CD14-positive monocyte (primary cell): ENCODE data around the gene NRAS. TPM values are rescaled to one million over a fixed set of nuclear protein-coding genes. Genes with fewer than 3 reads are reported as not detected.

Experiments
- DNase-seq, 3 donors: peaks; one replicate each; pipeline ENCODE4 v3.0.0-alpha.2; 2011 to 2022
- H2AFZ ChIP-seq: 2 replicates; pipeline ENCODE4 v1.6.0; 2012; ENCODE audit warnings: mild to moderate bottlenecking, low read depth, low read length, inconsistent platforms; ENCODE audit not compliant: insufficient read depth, poor library complexity, severe bottlenecking
- H3K27ac ChIP-seq, 2 donors: 1 replicate in 1 of 2; 2 replicates in 1 of 2; pipeline ENCODE4 v1.5.1; 2012 to 2013; ENCODE audit warnings: low read length in 2 of 2, control low read depth in 1 of 2, inconsistent platforms in 1 of 2, low read depth in 1 of 2, mild to moderate bottlenecking in 1 of 2
- H3K27me3 ChIP-seq, 2 donors: one replicate each; pipeline versions ENCODE4 v1.6.0 to v1.6.1; 2011 to 2013; ENCODE audit warnings: low read length in 2 of 2; ENCODE audit not compliant: control insufficient read depth in 2 of 2, insufficient read depth in 2 of 2
- H3K36me3 ChIP-seq, 2 donors: replicated peaks in 1 of 2; 1 replicate in 1 of 2; 2 replicates in 1 of 2; pipeline versions ENCODE4 v1.5.1 to v1.6.1; 2012 to 2013; ENCODE audit warnings: low read length in 2 of 2, control low read depth in 1 of 2, inconsistent platforms in 1 of 2, mild to moderate bottlenecking in 1 of 2; ENCODE audit not compliant: insufficient read depth in 2 of 2, control insufficient read depth in 1 of 2
- H3K4me1 ChIP-seq, 2 donors: 1 replicate in 1 of 2; 2 replicates in 1 of 2; pipeline versions ENCODE4 v1.5.1 to v1.6.1; 2012 to 2013; ENCODE audit warnings: low read length in 2 of 2, control low read depth in 1 of 2, inconsistent platforms in 1 of 2, mild to moderate bottlenecking in 1 of 2, moderate library complexity in 1 of 2; ENCODE audit not compliant: insufficient read depth in 2 of 2, control insufficient read depth in 1 of 2
- H3K4me2 ChIP-seq: replicated peaks from 2 replicates; pipeline ENCODE3; 2012; ENCODE audit warnings: low read length, moderate library complexity, mild to moderate bottlenecking; ENCODE audit not compliant: poor library complexity, severe bottlenecking; ENCODE audit errors: extremely low read depth
- H3K4me3 ChIP-seq, 3 experiments: fragments of 200-600 bp in 1 of 3; sonication (generic) in 1 of 3; replicated peaks in 1 of 3; 1 replicate in 2 of 3; 2 replicates in 1 of 3; pipeline ENCODE4 v1.5.1; 2011 to 2013; ENCODE audit warnings: low read length in 3 of 3, mild to moderate bottlenecking in 3 of 3, control low read depth in 2 of 3, low read depth in 2 of 3, inconsistent platforms in 1 of 3, moderate library complexity in 1 of 3
- H3K79me2 ChIP-seq: 2 replicates; pipeline ENCODE4 v1.6.0; 2012; ENCODE audit warnings: mild to moderate bottlenecking, control low read depth, inconsistent platforms, low read length, moderate library complexity; ENCODE audit not compliant: insufficient read depth
- H3K9ac ChIP-seq: 2 replicates; pipeline ENCODE4 v1.6.0; 2017; ENCODE audit warnings: low read length, mild to moderate bottlenecking; ENCODE audit not compliant: insufficient read depth, poor library complexity, severe bottlenecking
- H3K9me3 ChIP-seq, 2 donors: replicated peaks in 1 of 2; 1 replicate in 1 of 2; 2 replicates in 1 of 2; pipeline versions ENCODE4 v1.5.1 to v1.6.1; 2012 to 2013; ENCODE audit warnings: low read length in 2 of 2, control low read depth in 1 of 2; ENCODE audit not compliant: control insufficient read depth in 1 of 2, insufficient read depth in 1 of 2
- H4K20me1 ChIP-seq: 2 replicates; pipeline ENCODE4 v1.6.0; 2012; ENCODE audit warnings: mild to moderate bottlenecking, low read length, control low read depth, moderate library complexity; ENCODE audit not compliant: insufficient read depth
- H3K27ac Mint-ChIP-seq, 7 donors: one replicate each; pipeline ENCODE4 v1.8.0; 2020; ENCODE audit warnings: mild to moderate bottlenecking in 7 of 7, mixed read lengths in 7 of 7, moderate library complexity in 6 of 7, inconsistent platforms in 2 of 7
- H3K27me3 Mint-ChIP-seq, 3 donors: one replicate each; pipeline ENCODE4 v1.8.0; 2021 to 2022; ENCODE audit warnings: low read depth in 3 of 3, mild to moderate bottlenecking in 3 of 3, mixed read lengths in 3 of 3, moderate library complexity in 3 of 3, inconsistent platforms in 1 of 3
- H3K36me3 Mint-ChIP-seq, 2 donors: one replicate each; pipeline ENCODE4 v1.8.0; 2020; ENCODE audit warnings: mixed read lengths in 2 of 2, inconsistent platforms in 1 of 2, mild to moderate bottlenecking in 1 of 2
- H3K4me1 Mint-ChIP-seq: one replicate; pipeline ENCODE4 v1.8.0; 2020; ENCODE audit warnings: mild to moderate bottlenecking, mixed read lengths
- H3K4me3 Mint-ChIP-seq, 2 donors: one replicate each; pipeline ENCODE4 v1.8.0; 2020; ENCODE audit warnings: mild to moderate bottlenecking in 2 of 2, mixed read lengths in 2 of 2, moderate library complexity in 1 of 2
- H3K9me3 Mint-ChIP-seq, 7 donors: one replicate each; pipeline ENCODE4 v1.8.0; 2020 to 2022; ENCODE audit warnings: mixed read lengths in 7 of 7, mild to moderate bottlenecking in 6 of 7, moderate library complexity in 6 of 7, inconsistent platforms in 2 of 7
- WGBS: methylation state at CpG from one replicate; pipeline ENCODE4 v1.1.5; 2013; ENCODE audit warnings: missing lambda C conversion rate; ENCODE audit not compliant: insufficient coverage; 5-methylcytosine and 5-hydroxymethylcytosine counted together
- intact Hi-C, 2 donors: fragments of 100-400 bp; cut with micrococcal nuclease; formaldehyde crosslinking; loops; one replicate each; pipeline versions ENCODE4 v1.15.0 to v1.15.1; 2023
- polyA plus RNA-seq, 3 donors: library from polyadenylated mRNA; depleted of rRNA in 1 of 3; unstranded in 2 of 3; stranded (reverse) in 1 of 3; fragments of 300-500 nt in 2 of 3; fragments of >200 nt in 1 of 3; fragmentation: Illumina TruSeq in 2 of 3; gene quantifications; 1 replicate in 2 of 3; 2 replicates in 1 of 3; pipeline ENCODE4 v1.2.3, GENCODE V29; 2012 to 2021
- TF ChIP-seq, protein P1 (sequence below): fragments of 200-600 bp; IDR thresholded peaks from one replicate; pipeline ENCODE4 v1.8.0; 2022; ENCODE audit warnings: antibody characterized with exemption, mild to moderate bottlenecking

The NRAS gene
- polyA plus RNA-seq, 3 donors, result 12.2 to 42.7 (median 40.8) TPM

DNA sequence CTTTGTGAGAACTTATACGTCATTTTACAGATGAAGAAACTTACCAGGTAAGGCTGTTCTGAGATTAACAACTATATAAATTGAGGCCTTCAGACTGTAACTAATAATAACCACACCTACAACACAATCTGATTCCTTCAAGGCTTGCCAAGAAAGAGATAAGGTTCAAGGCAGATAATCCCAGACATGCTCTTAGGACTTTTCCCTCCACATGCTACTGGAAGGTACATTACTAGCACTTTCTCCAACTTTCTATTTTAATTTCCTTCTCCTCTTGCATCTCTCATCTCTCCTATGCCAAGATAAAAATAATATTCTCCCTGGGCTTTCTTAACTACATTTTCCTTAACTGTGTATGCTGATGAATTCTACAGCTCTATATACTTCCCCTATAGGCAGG is 18.9 kb upstream of the NRAS start:
- no peaks in the 10 kb centered on the region for H3K27me3 Mint-ChIP-seq
- H3K9ac ChIP-seq, result no peak overlapping the region
- peaks cover 90% of the 10 kb centered on the region for H4K20me1 ChIP-seq
- intact Hi-C loops, result no loop called here
- H3K4me2 ChIP-seq, result no peak overlapping the region
- no peak overlapping the region for H3K4me3 ChIP-seq
- H3K9me3 Mint-ChIP-seq, result no peaks in the 10 kb centered on the region
- no peaks in the 10 kb centered on the region for H3K4me1 ChIP-seq
- H3K27ac ChIP-seq, result no peak overlapping the region
- peaks cover 92 to 100% of the 10 kb centered on the region in 2 donors for H3K36me3 ChIP-seq
- no CpG with 5 or more reads among the region's 1 CpG for WGBS
- peaks cover 43% of the 10 kb centered on the region for H3K79me2 ChIP-seq
- DNase-seq, result no peak
- peak overlapping the region in 1 of 7 donors; percentile 10 for H3K27ac Mint-ChIP-seq
- no peaks in the 10 kb centered on the region for H3K27me3 ChIP-seq
- H3K4me1 Mint-ChIP-seq, result no peaks in the 10 kb centered on the region
- no peak overlapping the region for H2AFZ ChIP-seq
- TF ChIP-seq, protein P1, sequence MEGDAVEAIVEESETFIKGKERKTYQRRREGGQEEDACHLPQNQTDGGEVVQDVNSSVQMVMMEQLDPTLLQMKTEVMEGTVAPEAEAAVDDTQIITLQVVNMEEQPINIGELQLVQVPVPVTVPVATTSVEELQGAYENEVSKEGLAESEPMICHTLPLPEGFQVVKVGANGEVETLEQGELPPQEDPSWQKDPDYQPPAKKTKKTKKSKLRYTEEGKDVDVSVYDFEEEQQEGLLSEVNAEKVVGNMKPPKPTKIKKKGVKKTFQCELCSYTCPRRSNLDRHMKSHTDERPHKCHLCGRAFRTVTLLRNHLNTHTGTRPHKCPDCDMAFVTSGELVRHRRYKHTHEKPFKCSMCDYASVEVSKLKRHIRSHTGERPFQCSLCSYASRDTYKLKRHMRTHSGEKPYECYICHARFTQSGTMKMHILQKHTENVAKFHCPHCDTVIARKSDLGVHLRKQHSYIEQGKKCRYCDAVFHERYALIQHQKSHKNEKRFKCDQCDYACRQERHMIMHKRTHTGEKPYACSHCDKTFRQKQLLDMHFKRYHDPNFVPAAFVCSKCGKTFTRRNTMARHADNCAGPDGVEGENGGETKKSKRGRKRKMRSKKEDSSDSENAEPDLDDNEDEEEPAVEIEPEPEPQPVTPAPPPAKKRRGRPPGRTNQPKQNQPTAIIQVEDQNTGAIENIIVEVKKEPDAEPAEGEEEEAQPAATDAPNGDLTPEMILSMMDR, result no peak
- no peak overlapping the region for H3K4me3 Mint-ChIP-seq
- peaks cover 84 to 92% of the 10 kb centered on the region in 2 donors for H3K36me3 Mint-ChIP-seq
- H3K9me3 ChIP-seq, result no peaks in the 10 kb centered on the region

DNA sequence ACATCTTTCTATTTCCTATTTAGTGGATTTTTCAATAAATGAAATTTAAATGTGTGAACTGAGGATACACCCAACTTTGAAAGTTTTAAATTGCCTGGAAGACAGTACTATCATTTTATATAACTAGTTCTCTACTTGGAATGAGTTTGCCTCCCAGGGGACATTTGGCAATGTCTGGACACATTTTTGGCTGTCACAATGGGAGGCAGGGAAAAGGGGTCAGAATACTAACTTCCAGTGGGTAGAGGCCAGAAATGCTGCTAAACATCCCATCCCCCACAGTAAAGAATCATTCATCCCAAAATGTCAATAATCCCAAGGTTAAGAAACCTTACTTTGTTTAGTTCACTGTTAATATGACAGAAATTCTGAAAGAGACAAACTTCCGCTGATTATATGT is 13.2 kb upstream of the NRAS start:
- H3K27ac Mint-ChIP-seq, result no peak overlapping the region
- Histone ChIP-seq H3K9ac (no peak overlapping the region), H3K79me2 (peaks cover 17% of the 10 kb centered on the region), H4K20me1 (peaks cover 71% of the 10 kb centered on the region), H3K9me3 (no peaks in the 10 kb centered on the region), H3K27ac (no peak overlapping the region), H3K4me3 (no peak overlapping the region), H2AFZ (no peak overlapping the region), H3K27me3 (no peaks in the 10 kb centered on the region), H3K4me2 (no peak overlapping the region), H3K36me3 (peaks cover 98 to 100% of the 10 kb centered on the region in 2 donors), H3K4me1 (no peaks in the 10 kb centered on the region)
- H3K27me3 Mint-ChIP-seq, result no peaks in the 10 kb centered on the region
- no peaks in the 10 kb centered on the region for H3K4me1 Mint-ChIP-seq
- TF ChIP-seq, protein P1, result no peak
- peaks cover 91 to 98% of the 10 kb centered on the region in 2 donors for H3K36me3 Mint-ChIP-seq
- no CpG with 5 or more reads among the region's 1 CpG for WGBS
- intact Hi-C loops, result no loop called here
- H3K9me3 Mint-ChIP-seq, result no peaks in the 10 kb centered on the region
- DNase-seq, result no peak
- no peak overlapping the region for H3K4me3 Mint-ChIP-seq
